ENCODE data around the gene PRMT6. TPM values are rescaled to one million over a fixed set of nuclear protein-coding genes. Genes with fewer than 3 reads are reported as not detected.

Gene PRMT6
- total RNA-seq, 1 experiment from 2014 or later = 7.3 TPM

DNA sequence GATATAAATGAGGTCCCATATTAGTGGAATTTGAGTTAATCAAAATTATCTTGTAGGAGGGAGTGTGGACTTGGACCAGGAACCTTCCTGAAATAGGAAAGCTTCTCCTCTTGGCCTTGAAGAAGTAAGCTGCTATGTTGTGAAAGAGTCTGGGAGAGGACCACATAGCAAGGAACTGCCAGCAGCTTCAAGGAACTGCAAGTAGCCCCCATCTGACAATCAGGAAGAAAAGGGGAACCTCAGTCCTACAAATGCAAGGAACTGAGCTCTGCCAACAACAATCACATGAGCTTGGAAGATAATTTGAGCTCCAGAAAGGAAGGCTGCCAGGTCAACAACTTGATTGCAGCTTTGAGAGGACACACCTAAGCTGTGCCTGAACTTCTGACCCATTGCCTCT, 8.2 kb upstream of the PRMT6 start:
- Histone ChIP-seq H3K79me2 (ENCODE audit: insufficient read depth, low read length) (no peaks in the 10 kb centered on the region), H3K9ac (ENCODE audit: low read length) (no peak overlapping the region), H3K4me2 (ENCODE audit: low read length) (no peak overlapping the region), H3K27ac (ENCODE audit: low read depth, low read length) (no peak overlapping the region), H4K20me1 (ENCODE audit: insufficient read depth) (no peaks in the 10 kb centered on the region), H3K4me3 (replicated peaks in 1 of 2; ENCODE audit: low read depth in 1 of 2, low read length in 2 of 2) (no peak overlapping the region), H2AFZ (ENCODE audit: low read depth, low read length, poor library complexity, severe bottlenecking) (no peak overlapping the region), H3K9me3 (ENCODE audit: control insufficient read depth in 1 of 2, insufficient read depth in 1 of 2, low read depth in 1 of 2, low read length in 2 of 2) (no peaks in the 10 kb centered on the region), H3K27me3 (ENCODE audit: insufficient read depth, low read length) (no peaks in the 10 kb centered on the region), H3K4me1 (ENCODE audit: control insufficient read depth in 1 of 2, insufficient read depth in 2 of 2, low read length in 2 of 2) (no peaks in the 10 kb centered on the region), H3K36me3 (ENCODE audit: control insufficient read depth in 1 of 2, insufficient read depth in 2 of 2, low read length in 2 of 2) (no peaks in the 10 kb centered on the region), H3K9me2 (ENCODE audit: insufficient read depth) (no peaks in the 10 kb centered on the region)
- no peak for DNase-seq (ENCODE audit: low read depth, low spot score)
- intact Hi-C loops (cut with micrococcal nuclease) = no loop called here
- POLR2A ChIA-PET = no interaction called here
- no TSS peak for BruUV-seq (replicated peaks)
- ATAC-seq = no peak
- CTCF ChIA-PET = no interaction called here
- no peak for TF ChIP-seq ZFX (IDR thresholded peaks at IDR 0.05)
- TF ChIP-seq SRF (IDR thresholded peaks at IDR 0.05; ENCODE audit: low read depth) = no peak
- TF ChIP-seq JUND (IDR thresholded peaks at IDR 0.05) = no peak
- TF ChIP-seq POLR2A (IDR thresholded peaks at IDR 0.05; ENCODE audit: borderline replicate concordance, extremely low read depth, insufficient read depth, insufficient read length) = no peak
- TF ChIP-seq SIN3A (IDR thresholded peaks at IDR 0.05; ENCODE audit: low read depth) = no peak
- no peak for TF ChIP-seq EZH2 (IDR thresholded peaks at IDR 0.05)
- no peak for TF ChIP-seq TCF7L2 (IDR thresholded peaks at IDR 0.05; ENCODE audit: borderline replicate concordance, extremely low read depth, insufficient read depth, insufficient read length)
- TF ChIP-seq EZH2phosphoT487 (IDR thresholded peaks at IDR 0.05; ENCODE audit: borderline replicate concordance) = no peak
- no peak for TF ChIP-seq ZBTB33 (IDR thresholded peaks at IDR 0.05; ENCODE audit: extremely low read depth, insufficient replicate concordance, low read length)
- TF ChIP-seq CEBPB (IDR thresholded peaks at IDR 0.05; ENCODE audit: low read depth) = no peak
- no peak for TF ChIP-seq EGR1 (IDR thresholded peaks at IDR 0.05; ENCODE audit: low read depth)
- TF ChIP-seq ELF1 (IDR thresholded peaks at IDR 0.05; ENCODE audit: borderline replicate concordance, low read depth) = no peak
- RAD21 ChIA-PET (ENCODE audit: low non-redundant PET in 1 of 2, low total read pairs in 2 of 2, uncharacterized antibody in 2 of 2, unreplicated experiment in 2 of 2) = no interaction called here

Measured in HCT116 (cell line).